Activated CD8-positive, alpha-beta memory T cell treated with anti-CD3 and anti-CD28 coated beads, Interleukin-2, amount 50 U/mL, for 48 hours (primary cell): ENCODE measurements around the gene PROSER3.

ENCODE experiments used
- DNase-seq: peaks from one replicate; pipeline ENCODE4 v3.0.0-alpha.2; 2020

Gene PROSER3

GRCh38 chr19:35757749-35758608, at the start of gene PROSER3:
TSS of gene PROSER3 (plus strand) at chr19:35758176. CDS start at chr19:35758216, 40 bp downstream.
- DNase-seq: peak; percentile 98

- DNase-seq: no peak
Measured at GRCh38 chr19:35708391-35708790, 49.6 kb upstream of the PROSER3 start.

GRCh38 chr19:35710784-35711723, 46.9 kb upstream of the PROSER3 start:
- peak; percentile 84 for DNase-seq

GRCh38 chr19:35712567-35713505, 45.1 kb upstream of the PROSER3 start:
- peak; percentile 89 for DNase-seq

- DNase-seq: no peak
Measured at GRCh38 chr19:35713506-35713850, 44.5 kb upstream of the PROSER3 start.

GRCh38 chr19:35713904-35714495, 44.0 kb upstream of the PROSER3 start:
- DNase-seq: peak; percentile 62

- peak; percentile 71 for DNase-seq
Measured at GRCh38 chr19:35714601-35715354, 43.2 kb upstream of the PROSER3 start.

GRCh38 chr19:35715355-35715809, 42.6 kb upstream of the PROSER3 start:
- DNase-seq: peak; percentile 68

GRCh38 chr19:35715981-35716800, 41.8 kb upstream of the PROSER3 start:
- no peak for DNase-seq

GRCh38 chr19:35716801-35717664, 40.9 kb upstream of the PROSER3 start:
- peak; percentile 91 for DNase-seq

- DNase-seq: peak; percentile 97
Measured at GRCh38 chr19:35717665-35718344, 40.2 kb upstream of the PROSER3 start, which contains the start of gene KMT2B. TSS of gene KMT2B (plus strand) at chr19:35718003. CDS start at chr19:35718019, 16 bp downstream.

GRCh38 chr19:35718345-35719041, 39.5 kb upstream of the PROSER3 start:
- peak; percentile 87 for DNase-seq

- peak; percentile 57 for DNase-seq
Measured at GRCh38 chr19:35719402-35720162, 38.4 kb upstream of the PROSER3 start.

GRCh38 chr19:35720163-35720524, 37.8 kb upstream of the PROSER3 start:
- DNase-seq: no peak

GRCh38 chr19:35720648-35721047, 37.3 kb upstream of the PROSER3 start:
- peak; percentile 54 for DNase-seq

- no peak for DNase-seq
Measured at GRCh38 chr19:35721374-35721773, 36.6 kb upstream of the PROSER3 start.

GRCh38 chr19:35722461-35722860, 35.5 kb upstream of the PROSER3 start:
- no peak for DNase-seq
